Adipocyte (in vitro differentiated cells): ENCODE results near the gene SPATS2.

Experiments used
- DNase-seq: peaks from one replicate; pipeline ENCODE4 v3.0.0-alpha.2; 2015; ENCODE audit warnings: low read depth
- H3K27me3 ChIP-seq: replicated peaks from 2 replicates; pipeline ENCODE4 v1.7.0; 2013; ENCODE audit warnings: mild to moderate bottlenecking, low read length, moderate library complexity; ENCODE audit not compliant: control insufficient read depth, insufficient read depth
- H3K36me3 ChIP-seq: 2 replicates; pipeline ENCODE4 v1.7.0; 2013; ENCODE audit warnings: low read length, mild to moderate bottlenecking, moderate library complexity; ENCODE audit not compliant: control insufficient read depth, insufficient read depth, severe bottlenecking
- H3K4me1 ChIP-seq: 2 replicates; pipeline ENCODE4 v1.7.0; 2013; ENCODE audit warnings: mild to moderate bottlenecking, low read length, moderate library complexity; ENCODE audit not compliant: control insufficient read depth, insufficient read depth
- H3K4me3 ChIP-seq: 2 replicates; pipeline ENCODE4 v1.7.0; 2013; ENCODE audit warnings: mild to moderate bottlenecking, low read length, moderate library complexity
- H3K9ac ChIP-seq: 2 replicates; pipeline ENCODE4 v1.7.0; 2013; ENCODE audit warnings: mild to moderate bottlenecking, low read length, moderate library complexity
- H3K9me3 ChIP-seq: 2 replicates; pipeline ENCODE4 v1.7.0; 2013; ENCODE audit warnings: mild to moderate bottlenecking, low read length, moderate library complexity; ENCODE audit not compliant: control insufficient read depth

The SPATS2 gene

DNA sequence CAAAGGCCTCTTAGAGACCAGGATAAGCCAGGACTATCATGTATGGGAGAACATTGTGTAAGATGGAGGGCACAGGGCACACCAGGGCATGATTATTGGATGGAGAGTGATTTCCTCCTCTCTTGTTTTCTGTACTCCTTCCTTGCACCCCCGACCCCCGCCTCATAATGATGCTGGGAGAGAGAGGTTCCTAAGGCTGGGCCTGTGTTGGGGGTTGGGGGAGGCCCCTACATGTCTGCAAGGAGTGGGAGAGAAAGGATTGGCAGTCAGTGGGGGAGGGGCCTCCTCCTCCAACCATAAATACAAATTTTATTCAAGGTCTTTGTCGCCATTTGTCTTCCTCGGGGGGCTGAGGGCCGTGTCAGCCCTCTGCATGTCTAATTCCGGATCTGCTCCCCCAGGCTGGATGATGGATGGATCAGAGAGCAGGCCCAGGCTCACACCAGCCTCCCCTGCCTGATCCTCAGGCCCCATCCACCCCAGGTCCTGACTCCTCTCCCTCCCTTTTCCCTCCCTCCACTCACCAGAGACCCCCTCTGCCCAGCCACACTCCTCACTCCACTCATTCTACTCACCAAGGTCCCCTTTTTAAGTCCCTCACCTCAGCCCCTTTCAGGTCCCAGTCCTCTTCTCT lies 28.3 kb upstream of the SPATS2 start:
- Histone ChIP-seq H3K27me3 (peaks cover 85% of the 10 kb centered on the region), H3K4me1 (peaks cover 4% of the 10 kb centered on the region), H3K9me3 (no peaks in the 10 kb centered on the region), H3K4me3 (no peak overlapping the region), H3K9ac (no peak overlapping the region), H3K36me3 (no peaks in the 10 kb centered on the region)
- no peak for DNase-seq

DNA sequence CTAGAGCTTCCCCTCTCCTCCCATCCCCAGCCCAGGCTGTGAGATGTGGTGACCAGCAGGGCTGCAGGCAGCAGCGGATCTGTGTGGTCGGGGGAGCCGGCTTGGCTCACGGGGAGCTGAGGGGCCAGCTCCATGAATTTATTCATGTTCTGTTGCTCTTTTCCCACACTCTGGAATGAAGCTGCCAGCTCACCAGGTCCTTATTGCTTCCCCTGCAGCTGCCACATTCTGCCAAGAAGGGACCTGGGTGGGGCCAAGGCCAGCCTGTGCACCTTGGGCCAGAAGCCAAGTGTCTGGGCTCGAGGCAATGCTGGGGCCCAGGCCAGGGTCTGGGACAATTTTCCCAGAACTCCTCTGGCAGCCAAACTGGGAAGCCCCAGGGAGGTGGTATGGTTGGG lies 27.8 kb upstream of the SPATS2 start:
- no peaks in the 10 kb centered on the region for H3K9me3 ChIP-seq
- H3K4me3 ChIP-seq = no peak overlapping the region
- no peak overlapping the region for H3K9ac ChIP-seq
- DNase-seq = no peak
- H3K27me3 ChIP-seq = peaks cover 85% of the 10 kb centered on the region
- H3K4me1 ChIP-seq = peaks cover 4% of the 10 kb centered on the region
- H3K36me3 ChIP-seq = no peaks in the 10 kb centered on the region

DNA sequence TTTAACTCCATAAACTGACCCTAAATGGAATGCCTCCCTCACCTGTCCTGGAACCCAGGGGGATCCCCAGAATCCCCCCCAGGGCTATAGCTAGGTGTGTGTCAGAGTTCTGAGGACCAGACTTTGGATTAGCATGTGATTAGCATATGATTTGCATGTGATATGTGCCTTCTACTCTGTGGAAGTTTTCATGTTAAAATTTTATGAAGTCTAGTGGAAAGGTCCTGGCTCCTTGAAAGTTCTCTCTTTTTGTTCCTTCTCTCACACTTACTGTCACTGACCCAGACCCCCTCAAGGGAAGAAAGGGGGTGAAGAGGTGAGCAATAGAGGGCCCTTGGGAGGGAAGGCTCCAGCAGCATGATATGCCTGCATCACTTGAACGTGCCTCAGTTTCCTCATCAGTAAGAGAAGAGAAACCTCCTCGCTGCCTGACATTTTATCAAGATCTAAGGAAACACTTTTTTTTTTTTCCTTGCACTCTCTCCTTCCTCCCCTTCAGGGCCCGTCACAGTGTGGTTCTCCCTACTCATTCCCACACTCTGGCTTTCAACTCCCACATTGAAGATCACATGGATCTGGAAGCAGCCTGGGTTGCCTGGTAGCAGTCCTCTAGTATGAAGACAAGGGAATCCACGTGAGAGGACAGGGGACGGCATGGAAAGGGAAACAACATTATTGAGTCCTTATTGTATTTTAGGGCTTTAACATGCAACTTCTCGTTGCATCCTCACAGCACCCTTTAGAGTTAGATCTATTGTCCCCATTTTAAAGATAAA lies 27.0 kb upstream of the SPATS2 start:
- Histone ChIP-seq H3K4me1 (peaks cover 4% of the 10 kb centered on the region), H3K4me3 (no peak overlapping the region), H3K9me3 (no peaks in the 10 kb centered on the region), H3K9ac (no peak overlapping the region), H3K27me3 (peaks cover 77% of the 10 kb centered on the region), H3K36me3 (no peaks in the 10 kb centered on the region)
- DNase-seq = no peak

DNA sequence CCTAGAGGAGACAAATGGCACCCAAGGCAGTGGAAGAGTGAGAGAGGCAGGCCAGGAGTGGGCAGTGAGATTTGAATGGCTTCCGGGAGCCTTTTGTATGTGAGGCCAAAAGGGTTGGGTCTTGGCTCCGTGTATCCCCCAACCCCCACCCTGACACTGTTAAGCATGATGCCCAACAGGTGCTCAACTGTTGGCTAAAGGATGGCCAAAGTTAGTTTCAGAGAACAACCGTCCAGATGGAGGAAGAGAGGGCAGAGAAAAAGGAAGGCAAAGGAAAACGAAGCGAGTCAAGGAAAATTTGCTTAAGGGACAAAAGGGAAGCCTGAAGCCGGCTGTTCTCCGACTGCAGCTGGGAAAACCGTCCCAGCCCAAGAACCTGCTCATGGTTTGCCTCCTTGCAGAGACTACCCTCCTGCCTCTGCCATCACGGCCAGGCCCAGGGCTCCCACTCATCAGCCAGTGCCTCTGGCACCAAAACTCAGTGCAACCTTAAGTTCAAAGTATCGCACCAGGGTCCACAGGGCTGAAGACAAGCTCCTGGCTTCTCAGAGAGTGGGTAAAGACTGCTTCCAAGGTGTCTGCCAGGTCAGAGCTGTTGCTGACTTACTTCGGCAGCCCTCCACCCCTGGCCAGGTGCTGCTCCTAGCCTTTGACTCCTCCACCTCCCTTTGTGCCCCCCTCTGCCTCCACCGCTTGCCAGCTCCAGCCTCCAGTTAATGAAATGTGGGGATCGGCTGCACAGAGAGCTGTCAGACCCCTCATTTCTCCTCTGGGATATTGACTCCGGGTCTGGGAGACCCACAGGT lies 26.1 kb upstream of the SPATS2 start:
- no peaks in the 10 kb centered on the region for H3K9me3 ChIP-seq
- no peak overlapping the region for H3K9ac ChIP-seq
- peaks cover 68% of the 10 kb centered on the region for H3K27me3 ChIP-seq
- H3K4me1 ChIP-seq = peaks cover 10% of the 10 kb centered on the region
- DNase-seq = no peak
- H3K36me3 ChIP-seq = no peaks in the 10 kb centered on the region
- H3K4me3 ChIP-seq = no peak overlapping the region

DNA sequence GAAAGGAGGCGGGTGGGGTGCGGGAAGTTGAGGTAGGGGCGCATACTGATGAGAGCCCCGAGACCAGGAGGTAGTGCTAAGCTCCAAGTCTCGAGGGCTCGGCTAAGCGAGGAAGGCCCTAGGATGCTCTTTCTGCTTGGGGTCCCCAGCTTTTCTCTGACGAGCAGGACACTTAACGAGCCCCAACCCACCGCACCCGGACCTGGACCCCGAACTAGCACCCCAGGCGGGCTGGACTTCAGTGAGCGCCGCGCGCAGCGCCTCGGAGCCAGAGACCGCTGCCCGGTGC lies 25.5 kb upstream of the SPATS2 start:
- DNase-seq = no peak
- no peaks in the 10 kb centered on the region for H3K36me3 ChIP-seq
- no peak overlapping the region for H3K9ac ChIP-seq
- no peaks in the 10 kb centered on the region for H3K9me3 ChIP-seq
- H3K4me1 ChIP-seq = peaks cover 14% of the 10 kb centered on the region
- peaks cover 67% of the 10 kb centered on the region for H3K27me3 ChIP-seq
- no peak overlapping the region for H3K4me3 ChIP-seq

DNA sequence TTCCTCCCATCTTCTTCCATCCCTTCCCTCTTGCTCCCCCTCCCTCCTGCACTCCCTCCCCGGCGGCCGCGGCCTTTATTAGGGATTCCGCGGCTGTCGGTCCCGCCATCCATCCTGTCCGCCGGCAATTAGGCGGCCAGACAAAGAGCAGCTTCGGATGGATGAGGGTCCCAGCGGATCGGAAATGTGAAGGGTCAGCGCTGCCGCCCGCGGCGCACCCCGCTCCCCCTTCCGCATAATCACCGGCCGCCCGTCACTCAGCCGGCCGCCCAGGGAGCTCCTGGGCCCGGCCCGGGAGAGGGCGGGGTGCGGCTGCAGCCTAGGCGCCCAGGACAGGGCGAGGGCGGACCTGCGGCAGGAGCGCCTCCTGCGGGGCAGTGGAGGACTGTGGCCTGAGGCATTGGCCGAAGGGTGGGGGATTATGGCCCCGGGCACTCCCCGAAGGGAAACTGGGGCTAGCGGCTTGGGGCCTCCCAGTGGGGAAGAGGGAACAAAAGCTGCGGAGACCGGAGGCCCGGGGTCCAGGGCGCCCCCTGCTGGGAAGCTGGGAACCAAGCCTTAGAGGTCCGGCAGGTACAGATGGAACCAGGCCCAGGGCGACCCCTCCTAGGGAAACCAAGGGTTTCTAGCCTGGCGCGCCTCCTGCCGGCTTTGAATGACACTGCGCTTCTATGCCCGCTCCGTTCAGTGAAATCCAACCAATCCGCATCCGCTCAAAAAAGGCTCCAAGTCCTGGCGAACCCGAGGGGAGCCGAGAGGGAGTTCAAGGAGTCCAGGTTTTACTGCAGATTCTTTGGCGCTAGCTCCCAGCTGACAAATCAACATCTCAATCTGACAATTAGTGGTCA lies 25.0 kb upstream of the SPATS2 start:
- Histone ChIP-seq H3K9ac (no peak overlapping the region), H3K4me1 (peaks cover 19% of the 10 kb centered on the region), H3K27me3 (peaks cover 69% of the 10 kb centered on the region), H3K9me3 (no peaks in the 10 kb centered on the region), H3K4me3 (peak overlapping the region; percentile 37), H3K36me3 (no peaks in the 10 kb centered on the region)
- peak; percentile 88 for DNase-seq

DNA sequence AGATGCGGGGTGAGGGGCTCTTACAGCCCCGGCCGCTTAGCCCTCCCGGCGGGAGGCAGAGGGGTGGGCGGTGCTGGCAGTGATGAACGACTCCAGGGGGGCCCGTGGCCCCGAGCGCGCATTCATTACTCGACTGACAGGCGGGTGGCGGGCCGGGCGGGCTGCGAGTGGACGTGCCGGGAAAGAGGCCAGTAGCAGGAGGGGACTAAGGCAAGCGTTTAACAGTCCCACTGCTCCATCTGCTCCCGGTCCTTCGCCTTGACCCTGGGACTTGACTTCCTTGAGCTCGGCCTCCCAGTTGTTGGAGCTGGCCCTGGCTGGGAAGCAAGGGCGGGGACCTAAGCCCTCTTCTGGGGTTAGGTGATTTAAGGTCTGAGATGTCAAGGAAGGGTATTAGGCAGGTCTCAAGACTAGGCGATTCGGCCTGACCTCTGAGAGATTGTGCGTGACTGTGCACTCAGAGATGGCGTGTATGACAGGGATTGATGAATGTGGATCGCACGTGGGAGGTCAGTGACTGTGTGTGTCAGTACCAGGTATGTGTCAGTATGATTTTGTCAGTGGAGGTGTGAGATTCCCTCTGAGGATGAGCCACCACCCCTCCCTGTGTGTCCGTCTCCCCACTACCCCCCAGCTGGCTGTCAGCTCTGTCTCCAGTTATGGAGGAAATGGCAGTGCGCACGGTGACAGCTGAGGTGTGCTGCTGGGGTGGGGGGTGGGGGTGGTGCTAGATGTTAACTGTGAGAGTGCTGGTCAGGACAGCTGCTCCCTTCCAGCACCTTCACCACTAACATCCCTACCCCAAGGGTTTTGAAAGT lies 24.1 kb upstream of the SPATS2 start:
- Histone ChIP-seq H3K9ac (no peak overlapping the region), H3K27me3 (peaks cover 63% of the 10 kb centered on the region), H3K4me1 (peaks cover 27% of the 10 kb centered on the region), H3K4me3 (peak overlapping the region; percentile 37), H3K9me3 (no peaks in the 10 kb centered on the region), H3K36me3 (no peaks in the 10 kb centered on the region)
- DNase-seq = peak; percentile 32

DNA sequence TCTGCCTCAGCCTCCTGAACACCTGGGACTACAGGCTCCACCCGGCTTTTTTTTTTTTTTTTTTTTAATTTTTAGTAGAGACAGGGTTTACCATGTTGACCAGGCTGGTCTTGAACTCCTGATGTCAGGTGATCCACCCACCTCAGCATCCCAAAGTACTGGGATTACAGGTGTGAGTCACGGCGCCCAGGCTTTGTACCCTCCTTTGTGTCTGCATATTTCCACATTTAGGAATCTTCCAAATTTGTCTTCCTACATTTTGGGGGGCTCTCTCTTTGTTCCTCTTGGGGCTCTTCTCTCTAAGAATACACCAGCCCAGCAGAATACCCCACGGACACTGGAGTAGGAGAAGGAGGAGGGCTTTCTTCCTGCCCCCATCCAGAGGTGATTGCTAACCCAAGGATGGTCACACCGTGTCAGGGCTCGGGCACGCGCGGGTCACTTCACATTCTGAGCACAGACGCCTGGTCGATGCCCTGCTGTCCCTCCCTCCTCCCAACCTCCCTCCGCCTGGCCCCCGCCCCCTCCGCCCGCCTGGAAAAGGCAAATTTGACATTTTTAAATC lies 22.7 kb upstream of the SPATS2 start:
- Histone ChIP-seq H3K27me3 (peaks cover 55% of the 10 kb centered on the region), H3K36me3 (no peaks in the 10 kb centered on the region), H3K4me3 (no peak overlapping the region), H3K4me1 (peaks cover 27% of the 10 kb centered on the region), H3K9me3 (no peaks in the 10 kb centered on the region), H3K9ac (no peak overlapping the region)
- DNase-seq = no peak

DNA sequence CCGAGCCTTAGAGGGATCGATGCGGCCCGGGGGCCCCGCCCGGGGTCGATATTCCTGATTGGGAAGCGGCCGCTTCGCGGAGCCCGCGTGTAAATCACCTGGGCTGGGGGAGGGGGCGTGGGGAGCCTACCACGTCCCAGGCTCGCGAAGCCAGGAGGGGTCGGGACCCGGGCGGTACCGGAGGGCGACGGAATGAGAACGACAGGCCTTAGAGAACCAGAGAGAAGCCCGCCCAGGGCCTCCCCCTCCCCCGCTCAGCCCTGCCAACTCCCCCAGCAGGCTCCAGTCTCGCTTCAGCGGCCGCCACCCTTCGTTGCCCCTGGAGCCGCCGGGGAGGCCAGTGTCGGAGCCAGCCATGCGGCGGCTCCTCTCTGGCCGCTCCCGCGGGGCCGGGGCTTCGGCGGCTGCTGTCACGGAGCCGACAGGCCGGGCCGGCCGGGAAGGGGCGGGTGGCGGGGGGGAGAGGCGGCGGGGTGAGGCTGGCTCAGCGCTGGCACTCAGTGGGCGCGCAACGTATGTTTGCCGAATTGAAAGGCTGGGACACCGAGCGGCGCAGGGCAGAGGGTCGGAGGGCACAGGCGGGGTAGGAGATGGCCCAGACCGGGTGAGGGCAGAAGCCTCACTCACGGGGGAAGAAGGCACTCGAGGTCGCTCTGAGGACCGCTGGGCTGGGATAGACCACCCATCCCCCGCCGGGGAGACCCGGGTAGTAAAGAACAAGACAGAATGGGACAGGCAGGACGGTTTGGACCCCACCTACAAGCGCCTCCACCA lies 22.0 kb upstream of the SPATS2 start:
- peak; percentile 66 for DNase-seq
- no peaks in the 10 kb centered on the region for H3K36me3 ChIP-seq
- H3K4me3 ChIP-seq = peak overlapping the region; percentile 70
- H3K27me3 ChIP-seq = peaks cover 52% of the 10 kb centered on the region
- peaks cover 27% of the 10 kb centered on the region for H3K4me1 ChIP-seq
- H3K9ac ChIP-seq = no peak overlapping the region
- H3K9me3 ChIP-seq = no peaks in the 10 kb centered on the region
